Measurements from ENCODE around the gene MTCH1. TPM values are rescaled to one million over a fixed set of nuclear protein-coding genes. Genes with fewer than 3 reads are reported as not detected.

MTCH1 gene
- total and polyA plus RNA-seq, 9 of the 15 experiments (the other 6 are each of a cell fraction or from before 2014, with no cell fraction given) = 7.9 to 161 (median 118) TPM

DNA sequence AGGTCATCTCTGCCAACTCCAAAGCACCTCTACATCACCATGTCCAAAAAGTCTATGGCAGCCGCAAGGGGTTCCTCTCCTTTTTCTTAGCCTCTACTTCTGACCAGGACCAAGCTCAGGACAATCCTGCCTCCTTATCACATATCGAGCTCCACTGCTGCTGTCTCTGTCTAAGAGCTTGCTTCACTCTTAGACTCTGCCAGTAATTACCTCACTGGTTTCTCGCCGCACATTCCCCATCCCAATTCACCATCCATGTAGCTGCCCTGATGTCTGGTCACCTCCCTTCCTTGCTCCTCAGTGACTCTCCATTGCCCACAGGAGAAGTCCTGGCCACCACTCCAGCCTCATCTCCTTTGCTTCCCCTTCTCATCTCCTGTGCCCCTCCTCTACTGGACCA lies 55.5 kb downstream of the MTCH1 start (continued):
- no peak for TF ChIP-seq CHD7 (IDR thresholded peaks at IDR 0.05; ENCODE audit: low read depth, low read length)
- no peak for TF ChIP-seq ZNF12 (CRISPR knock-in tag; IDR thresholded peaks at IDR 0.05)
- no peak for TF ChIP-seq TAF15 (IDR thresholded peaks at IDR 0.05; ENCODE audit: low read depth, low read length)
- no peak for TF ChIP-seq SRSF3 (IDR thresholded peaks at IDR 0.05; ENCODE audit: insufficient read depth, low read length)
